Right lobe of liver (tissue), 6 donors: Measurements from ENCODE around the gene PSMG4. TPM values are rescaled to one million over a fixed set of nuclear protein-coding genes. Genes with fewer than 3 reads are reported as not detected.

ENCODE experiments used
- ATAC-seq, 4 donors: fragments of 200-7000 bp; cut with Tn5 transposase; one replicate each; pipeline ENCODE4 v1.9.1; 2020; ENCODE audit warnings: mild to moderate bottlenecking in 4 of 4, moderate library complexity in 4 of 4
- DNase-seq, 3 donors: peaks; one replicate each; pipeline ENCODE4 v3.0.0-alpha.2; 2020
- H3K27ac ChIP-seq, 3 donors: fragments of 200-600 bp; one replicate each; pipeline ENCODE4 v1.8.0; 2022
- H3K27me3 ChIP-seq, 2 donors: fragments of 200-600 bp; one replicate each; pipeline ENCODE4 v1.8.0; 2022
- H3K36me3 ChIP-seq, 4 donors: fragments of 200-600 bp; sonication (generic) in 1 of 4; one replicate each; pipeline versions ENCODE4 v1.5.1 to v1.8.0; 2017 to 2022; ENCODE audit warnings: control low read depth in 1 of 4
- H3K4me1 ChIP-seq, 4 donors: fragments of 200-600 bp; sonication (generic) in 1 of 4; one replicate each; pipeline versions ENCODE4 v1.5.1 to v1.8.0; 2017 to 2022; ENCODE audit warnings: control low read depth in 1 of 4
- H3K4me3 ChIP-seq, 3 donors: fragments of 200-600 bp; one replicate each; pipeline ENCODE4 v1.8.0; 2022
- H3K9me3 ChIP-seq, 4 donors: fragments of 200-600 bp; sonication (generic) in 1 of 4; one replicate each; pipeline versions ENCODE4 v1.5.1 to v1.8.0; 2017 to 2022; ENCODE audit warnings: control low read depth in 1 of 4
- POLR2A ChIP-seq: fragments of 450-650 bp; IDR thresholded peaks from one replicate; pipeline ENCODE4 v1.6.1; 2017; ENCODE audit warnings: antibody characterized with exemption, mild to moderate bottlenecking
- WGBS: methylation state at CpG from one replicate; pipeline ENCODE4 v1.1.6; 2018; ENCODE audit warnings: low coverage, low lambda C conversion rate; ENCODE audit not compliant: insufficient coverage; ENCODE audit errors: missing lambda C conversion rate; 5-methylcytosine and 5-hydroxymethylcytosine counted together
- intact Hi-C, 2 donors: fragments of 100-400 bp; cut with DNase I; formaldehyde crosslinking; loops; one replicate each; pipeline versions ENCODE4 v1.11.2 to v1.14.1; 2022
- total RNA-seq, 6 experiments: library from RNA; depleted of rRNA in 2 of 6; stranded (reverse); fragments of >200 nt in 2 of 6; fragmentation: NEBNext Ultra II Directional in 3 of 6; extraction: Animal tissue kit (Norgen Biotek cat#: 25700) in 3 of 6; gene quantifications; one replicate each; pipeline versions ENCODE4 v1.1.0 to v1.2.4, GENCODE V29; 2016 to 2023
- TF ChIP-seq, protein P1 (sequence below), 4 donors: fragments of 200-600 bp in 3 of 4; fragments of 450-650 bp in 1 of 4; IDR thresholded peaks; one replicate each; pipeline versions ENCODE4 v1.5.1 to v1.8.0; 2016 to 2022; ENCODE audit warnings: antibody characterized with exemption in 4 of 4, mild to moderate bottlenecking in 2 of 4
- donor health status: DM: no; HTN: yes; CAD: no.
- donor health status: DM: no; HTN: no; CAD: no.
- donor health status: DM: no; HTN: no; CAD: no.
- donor health status: DM: no; HTN: yes; CAD: no.
- donor health status: DM: no; HTN: yes; CAD: no.

PSMG4 gene
- total RNA-seq, 6 experiments from 2014 or later: 9.4 to 15.4 (median 11.0) TPM

DNA sequence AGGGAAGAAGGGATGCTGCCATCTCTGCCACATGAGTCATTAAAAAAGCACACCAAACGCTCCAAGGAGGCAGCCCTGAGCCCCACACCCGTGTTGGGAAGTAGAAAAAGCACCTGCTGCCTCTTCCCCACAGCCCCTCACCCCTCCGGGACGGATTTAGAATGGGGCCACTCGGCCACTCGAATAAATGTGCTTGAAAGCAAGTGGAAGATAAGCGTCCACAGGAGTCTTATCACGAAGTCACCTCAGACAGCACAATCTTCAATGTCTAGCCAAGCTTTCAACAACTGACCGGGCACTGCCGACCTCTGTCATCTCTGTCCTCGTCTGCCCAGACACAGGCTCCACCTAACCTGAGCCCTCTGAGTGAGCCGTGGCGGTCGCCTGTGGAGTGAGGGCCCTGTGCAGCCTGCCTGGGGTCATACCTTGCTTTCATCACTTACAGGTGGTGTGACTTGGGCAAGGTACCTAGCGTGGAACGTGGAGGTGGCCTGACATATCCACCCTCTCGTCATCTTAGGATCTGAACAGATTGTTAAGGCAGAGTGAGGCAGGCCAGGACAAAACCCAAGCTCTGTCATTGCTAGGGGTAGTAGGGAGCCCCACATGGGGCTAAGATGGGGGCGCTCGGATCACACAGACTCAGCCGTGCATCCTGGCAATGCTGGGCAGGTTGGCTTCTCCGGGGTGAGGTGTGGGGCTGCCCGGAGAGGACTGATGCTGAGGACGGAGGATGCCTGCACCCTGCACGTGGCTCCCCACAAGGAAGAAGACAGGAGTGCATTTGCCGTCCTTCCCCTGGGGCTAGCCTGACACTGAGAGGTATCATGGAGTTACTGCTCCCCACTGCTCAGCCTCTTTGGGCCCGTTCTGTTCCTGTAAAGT lies 34.8 kb downstream of the PSMG4 start:
- Histone ChIP-seq H3K4me3 (no peak overlapping the region), H3K27ac (no peak overlapping the region), H3K27me3 (no peaks in the 10 kb centered on the region), H3K9me3 (no peaks in the 10 kb centered on the region), H3K36me3 (peaks cover 0 to 4% (median 0%) of the 10 kb centered on the region in 4 donors), H3K4me1 (peaks cover 0 to 12% (median 4%) of the 10 kb centered on the region in 4 donors)
- WGBS: 72% methylated on average over 5 of the region's 26 CpGs
- TF ChIP-seq, protein P1, sequence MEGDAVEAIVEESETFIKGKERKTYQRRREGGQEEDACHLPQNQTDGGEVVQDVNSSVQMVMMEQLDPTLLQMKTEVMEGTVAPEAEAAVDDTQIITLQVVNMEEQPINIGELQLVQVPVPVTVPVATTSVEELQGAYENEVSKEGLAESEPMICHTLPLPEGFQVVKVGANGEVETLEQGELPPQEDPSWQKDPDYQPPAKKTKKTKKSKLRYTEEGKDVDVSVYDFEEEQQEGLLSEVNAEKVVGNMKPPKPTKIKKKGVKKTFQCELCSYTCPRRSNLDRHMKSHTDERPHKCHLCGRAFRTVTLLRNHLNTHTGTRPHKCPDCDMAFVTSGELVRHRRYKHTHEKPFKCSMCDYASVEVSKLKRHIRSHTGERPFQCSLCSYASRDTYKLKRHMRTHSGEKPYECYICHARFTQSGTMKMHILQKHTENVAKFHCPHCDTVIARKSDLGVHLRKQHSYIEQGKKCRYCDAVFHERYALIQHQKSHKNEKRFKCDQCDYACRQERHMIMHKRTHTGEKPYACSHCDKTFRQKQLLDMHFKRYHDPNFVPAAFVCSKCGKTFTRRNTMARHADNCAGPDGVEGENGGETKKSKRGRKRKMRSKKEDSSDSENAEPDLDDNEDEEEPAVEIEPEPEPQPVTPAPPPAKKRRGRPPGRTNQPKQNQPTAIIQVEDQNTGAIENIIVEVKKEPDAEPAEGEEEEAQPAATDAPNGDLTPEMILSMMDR (IDR thresholded peaks at IDR 0.05): no peak
- TF ChIP-seq POLR2A: no peak
- ATAC-seq: no peak
- peak in 1 of 3 donors; percentile 40 for DNase-seq
- intact Hi-C loops: no loop called here

DNA sequence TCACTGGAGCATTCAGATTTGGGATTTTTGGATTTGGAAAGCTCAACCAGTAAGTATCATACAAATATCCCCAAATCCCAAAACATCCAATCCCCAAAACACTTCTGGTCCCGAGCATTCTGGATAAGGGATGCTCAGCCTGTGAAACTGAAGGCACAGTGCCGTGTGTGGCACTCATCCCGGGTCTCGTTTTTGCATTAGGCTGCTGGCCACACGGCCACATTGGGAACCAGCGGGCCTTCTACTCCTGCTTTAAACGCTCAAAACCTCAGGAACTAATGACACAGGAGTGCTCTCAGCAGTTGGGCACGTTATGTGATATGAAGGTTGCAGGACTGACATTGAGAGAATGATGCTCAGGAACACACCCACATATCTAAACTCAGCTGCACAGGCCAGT lies 35.6 kb downstream of the PSMG4 start:
- no peak overlapping the region for H3K27ac ChIP-seq
- H3K27me3 ChIP-seq: no peaks in the 10 kb centered on the region
- H3K36me3 ChIP-seq: peaks cover 0 to 4% (median 0%) of the 10 kb centered on the region in 4 donors
- H3K9me3 ChIP-seq: no peaks in the 10 kb centered on the region
- intact Hi-C loops: no loop called here
- peak in 1 of 3 donors; percentile 20 for DNase-seq
- H3K4me1 ChIP-seq: peaks cover 0 to 12% (median 4%) of the 10 kb centered on the region in 4 donors
- 69% methylated on average over 5 of the region's 8 CpGs for WGBS
- TF ChIP-seq, protein P1 (IDR thresholded peaks at IDR 0.05): no peak
- no peak for TF ChIP-seq POLR2A
- H3K4me3 ChIP-seq: no peak overlapping the region
- no peak for ATAC-seq

DNA sequence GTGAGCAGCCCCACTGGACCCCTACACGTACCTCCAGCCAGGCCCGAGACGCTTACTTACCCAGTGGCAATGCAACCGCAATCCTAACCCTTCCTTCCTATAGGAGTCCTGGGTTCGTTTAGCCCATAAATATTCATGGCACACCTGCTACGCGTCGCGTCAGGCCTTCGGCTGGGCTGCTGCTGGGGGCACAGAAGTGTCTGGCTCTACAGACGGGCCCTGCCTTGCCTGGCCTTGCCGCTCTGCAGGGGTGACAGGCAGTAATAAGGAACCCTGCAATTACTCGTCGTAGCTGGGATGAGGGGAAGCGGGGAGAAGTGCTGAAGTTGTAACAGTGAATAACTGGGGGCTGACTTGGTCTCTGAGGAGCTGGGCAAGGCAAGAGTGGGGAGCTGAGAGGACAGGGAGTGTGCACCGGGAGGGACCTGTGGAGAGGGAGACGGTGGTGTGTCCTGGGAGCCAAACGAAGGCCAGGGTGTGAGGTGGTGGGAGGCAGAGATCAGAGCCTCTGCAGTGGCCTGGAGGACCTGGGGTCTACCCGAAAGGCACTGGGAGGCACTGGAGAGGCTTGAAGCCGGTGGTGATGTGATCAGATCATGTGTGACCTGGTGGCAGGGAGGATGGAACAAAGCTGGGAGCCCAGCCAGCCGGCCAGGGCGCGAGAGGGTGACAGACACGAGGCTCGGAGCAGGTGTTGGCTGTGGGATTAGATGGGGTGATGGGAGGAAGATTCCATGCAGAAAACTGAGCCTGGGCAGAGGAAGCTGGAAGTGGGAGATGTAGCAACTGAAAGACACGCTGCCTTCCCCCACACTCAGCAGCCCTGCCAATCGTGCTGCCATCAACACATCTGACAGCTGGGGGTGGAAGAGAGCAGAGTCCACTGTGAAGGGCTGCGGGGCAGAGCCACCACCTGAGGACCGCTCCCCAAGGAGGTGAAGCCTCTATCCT lies 36.4 kb downstream of the PSMG4 start:
- peak overlapping the region in 1 of 3 donors; percentile 13 for H3K27ac ChIP-seq
- H3K36me3 ChIP-seq: peaks cover 0 to 4% (median 0%) of the 10 kb centered on the region in 4 donors
- H3K9me3 ChIP-seq: no peaks in the 10 kb centered on the region
- TF ChIP-seq POLR2A: no peak
- TF ChIP-seq, protein P1 (IDR thresholded peaks at IDR 0.05): peak in 3 of 4 donors; percentile 23 to 38 (median 33)
- ATAC-seq: peak; percentile 69 to 87 (median 82)
- DNase-seq: peak; percentile 53 to 74 (median 61)
- peaks cover 0 to 12% (median 4%) of the 10 kb centered on the region in 4 donors for H3K4me1 ChIP-seq
- intact Hi-C loops: no loop called here
- no peaks in the 10 kb centered on the region for H3K27me3 ChIP-seq
- no peak overlapping the region for H3K4me3 ChIP-seq
- WGBS: 62% methylated on average over 23 of the region's 29 CpGs

DNA sequence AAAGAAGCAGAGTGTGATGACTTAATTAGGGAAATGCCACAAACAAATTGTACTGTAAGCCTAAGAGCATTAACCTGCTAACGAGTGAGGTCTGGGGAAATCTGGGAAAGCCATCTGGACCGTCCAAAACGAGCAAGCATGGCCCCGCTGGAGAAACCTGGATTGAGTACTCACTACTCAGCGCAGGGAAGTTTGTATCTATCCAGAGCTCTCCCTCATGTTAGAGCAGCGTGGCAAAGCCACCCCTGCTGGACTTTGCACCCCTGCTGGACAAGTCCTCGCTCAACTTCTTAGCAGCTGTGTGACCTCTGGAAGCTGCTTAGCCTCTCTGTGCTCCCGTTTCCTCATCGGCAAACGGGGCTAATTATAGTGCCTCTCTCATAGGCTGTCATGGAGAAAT lies 37.3 kb downstream of the PSMG4 start:
- Histone ChIP-seq H3K4me1 (peaks cover 0 to 12% (median 4%) of the 10 kb centered on the region in 4 donors), H3K9me3 (no peaks in the 10 kb centered on the region), H3K4me3 (no peak overlapping the region), H3K27me3 (no peaks in the 10 kb centered on the region), H3K36me3 (no peaks in the 10 kb centered on the region), H3K27ac (peak overlapping the region in 1 of 3 donors; percentile 13)
- intact Hi-C loops: no loop called here
- DNase-seq (peak in 1 of 3 donors; percentile 51), ATAC-seq (peak; percentile 39 to 73 (median 50))
- 51% methylated on average over 5 of the region's 10 CpGs for WGBS
- TF ChIP-seq POLR2A: no peak
- TF ChIP-seq, protein P1 (IDR thresholded peaks at IDR 0.05): no peak
